ENCODE data around the gene KRTAP12-3.
"Not testable (repeated sequence)": the region's sequence is repeated elsewhere in the genome, so short reads cannot be mapped to it uniquely, and the experiment has no call there.

Gene KRTAP12-3

GRCh38 chr21:44649521-44650100 lies 8.1 kb upstream of the KRTAP12-3 start:
- peak in 1 of 10 donors; percentile 48 for DNase-seq
- intact Hi-C loops (cut with DNase I) = no loop called here

- intact Hi-C loops (cut with DNase I) = no loop called here
- DNase-seq = peak in 1 of 10 donors; percentile 44
Observed at GRCh38 chr21:44650265-44650972, 7.3 kb upstream of the KRTAP12-3 start.

- peak in 1 of 10 donors; percentile 33 for DNase-seq
- intact Hi-C loops (cut with DNase I) = no loop called here
Observed at GRCh38 chr21:44650973-44651675, 6.6 kb upstream of the KRTAP12-3 start.

- peak in 1 of 10 donors; percentile 71 for DNase-seq
Observed at GRCh38 chr21:44653123-44653522, 4.6 kb upstream of the KRTAP12-3 start.

GRCh38 chr21:44653656-44654575 lies 3.8 kb upstream of the KRTAP12-3 start:
- peak in 1 of 10 donors; percentile 72 for DNase-seq
- intact Hi-C loops (cut with DNase I) = no loop called here

More at GRCh38 chr21:44653123-44653522, 4.6 kb upstream of the KRTAP12-3 start:
- intact Hi-C loops (cut with DNase I) = no loop called here

GRCh38 chr21:44654576-44655175 lies 3.1 kb upstream of the KRTAP12-3 start, which contains the start of gene KRTAP12-4:
KRTAP12-4 (minus strand) TSS chr21:44654659; CDS start chr21:44654614, 45 bp downstream.
- DNase-seq = peak in 1 of 10 donors; percentile 70
- intact Hi-C loops (cut with DNase I) = no loop called here

GRCh38 chr21:44656868-44657267 lies 864 bp upstream of the KRTAP12-3 start:
- peak in 1 of 10 donors; percentile 12 for DNase-seq
- intact Hi-C loops (cut with DNase I) = no loop called here

- intact Hi-C loops (cut with DNase I) = no loop called here
- DNase-seq = peak in 1 of 10 donors; percentile 13
Observed at GRCh38 chr21:44658541-44658910, 794 bp downstream of the KRTAP12-3 start.

GRCh38 chr21:44658913-44659595 lies 1.3 kb downstream of the KRTAP12-3 start:
- peak in 1 of 10 donors; percentile 25 for DNase-seq
- intact Hi-C loops (cut with DNase I) = no loop called here

GRCh38 chr21:44661567-44661966 lies 3.8 kb downstream of the KRTAP12-3 start:
- DNase-seq; intact Hi-C loops (cut with DNase I): not testable (repeated sequence)

- peak in 1 of 10 donors; percentile 22 for DNase-seq
- intact Hi-C loops (cut with DNase I) = no loop called here
Observed at GRCh38 chr21:44664691-44665090, 7.0 kb downstream of the KRTAP12-3 start.

- intact Hi-C loops (cut with DNase I) = no loop called here
- DNase-seq = peak in 1 of 10 donors; percentile 65
Observed at GRCh38 chr21:44666401-44667320, 8.9 kb downstream of the KRTAP12-3 start, which contains the start of gene KRTAP12-2. KRTAP12-2 (minus strand) TSS chr21:44666927; CDS start chr21:44666886, 41 bp downstream.

- intact Hi-C loops (cut with DNase I) = no loop called here
- no peak for DNase-seq
Observed at GRCh38 chr21:44667612-44668011, 9.9 kb downstream of the KRTAP12-3 start.

- peak in 1 of 10 donors; percentile 54 for DNase-seq
- intact Hi-C loops (cut with DNase I) = no loop called here
Observed at GRCh38 chr21:44670642-44671432, 13.1 kb downstream of the KRTAP12-3 start.

- DNase-seq = no peak
- intact Hi-C loops (cut with DNase I) = no loop called here
Observed at GRCh38 chr21:44671911-44672310, 14.2 kb downstream of the KRTAP12-3 start.

GRCh38 chr21:44677881-44678280 lies 20.1 kb downstream of the KRTAP12-3 start:
- intact Hi-C loops (cut with DNase I) = no loop called here
- peak in 1 of 10 donors; percentile 40 for DNase-seq

GRCh38 chr21:44681152-44681551 lies 23.4 kb downstream of the KRTAP12-3 start:
- intact Hi-C loops (cut with DNase I) = no loop called here
- peak in 1 of 10 donors; percentile 62 for DNase-seq
